Liver (tissue), 9 donors: Measurements from ENCODE around the gene PRPH2. TPM values are rescaled to one million over a fixed set of nuclear protein-coding genes. Genes with fewer than 3 reads are reported as not detected.

Experiments
- DNase-seq: peaks from one replicate; pipeline ENCODE4 v3.0.0-alpha.2; 2017; ENCODE audit warnings: low spot score
- H3K27ac ChIP-seq, 2 donors: one replicate each; pipeline ENCODE4 v1.7.0; 2013; ENCODE audit warnings: inconsistent platforms in 2 of 2, low read length in 2 of 2, control low read depth in 1 of 2, low read depth in 1 of 2, mild to moderate bottlenecking in 1 of 2
- H3K27me3 ChIP-seq, 4 donors: one replicate each; pipeline versions ENCODE4 v1.6.1 to v1.7.0; 2013; ENCODE audit warnings: low read length in 3 of 4, inconsistent platforms in 1 of 4, mild to moderate bottlenecking in 1 of 4, moderate library complexity in 1 of 4; ENCODE audit not compliant: control insufficient read depth in 4 of 4, insufficient read depth in 4 of 4
- H3K36me3 ChIP-seq, 4 donors: one replicate each; pipeline versions ENCODE4 v1.6.1 to v1.7.0; 2013; ENCODE audit warnings: low read length in 3 of 4, mild to moderate bottlenecking in 3 of 4, low read depth in 1 of 4, moderate library complexity in 1 of 4; ENCODE audit not compliant: control insufficient read depth in 4 of 4, insufficient read depth in 3 of 4
- H3K4me1 ChIP-seq, 4 donors: one replicate each; pipeline versions ENCODE4 v1.6.1 to v1.7.0; 2013; ENCODE audit warnings: low read length in 3 of 4, mild to moderate bottlenecking in 3 of 4, moderate library complexity in 1 of 4; ENCODE audit not compliant: control insufficient read depth in 4 of 4, insufficient read depth in 4 of 4
- H3K4me3 ChIP-seq, 3 donors: one replicate each; pipeline versions ENCODE4 v1.6.1 to v1.7.0; 2013; ENCODE audit warnings: low read length in 3 of 3, control low read depth in 1 of 3, low read depth in 1 of 3, mild to moderate bottlenecking in 1 of 3
- H3K9ac ChIP-seq, 2 donors: one replicate each; pipeline ENCODE4 v1.7.0; 2013; ENCODE audit warnings: low read length in 2 of 2, mild to moderate bottlenecking in 2 of 2, moderate library complexity in 2 of 2, control low read depth in 1 of 2, low read depth in 1 of 2
- H3K9me3 ChIP-seq, 4 donors: one replicate each; pipeline versions ENCODE4 v1.6.1 to v1.7.0; 2013; ENCODE audit warnings: low read length in 3 of 4; ENCODE audit not compliant: control insufficient read depth in 4 of 4
- ATF3 ChIP-seq: IDR thresholded peaks from 2 replicates; pipeline ENCODE4 v1.6.1; 2016; ENCODE audit warnings: antibody characterized with exemption
- CTCF ChIP-seq: fragments of 150-350 bp; IDR thresholded peaks from 2 replicates; pipeline ENCODE4 v1.5.1; 2017; ENCODE audit warnings: improper control_type of control experiment, low read depth, low read length; ENCODE audit not compliant: missing input control
- FOXA1 ChIP-seq: IDR thresholded peaks from 2 replicates; pipeline ENCODE4 v1.6.1; 2016; ENCODE audit warnings: antibody characterized with exemption
- FOXA2 ChIP-seq: IDR thresholded peaks from 2 replicates; pipeline ENCODE4 v1.6.1; 2016; ENCODE audit warnings: antibody characterized with exemption
- GABPA ChIP-seq, 2 donors: IDR thresholded peaks in 1 of 2; conservative IDR thresholded peaks in 1 of 2; 2 replicates each; pipeline ENCODE4 v1.6.1; 2016; ENCODE audit warnings: antibody characterized with exemption in 2 of 2, mild to moderate bottlenecking in 1 of 2, moderate library complexity in 1 of 2
- HNF4G ChIP-seq: IDR thresholded peaks from 2 replicates; pipeline ENCODE4 v1.6.1; 2016; ENCODE audit warnings: antibody characterized with exemption
- JUND ChIP-seq, 2 donors: IDR thresholded peaks; 2 replicates each; pipeline ENCODE4 v1.6.1; 2016; ENCODE audit warnings: antibody characterized with exemption in 2 of 2
- MAX ChIP-seq: IDR thresholded peaks from 2 replicates; pipeline ENCODE4 v1.6.1; 2016; ENCODE audit warnings: antibody characterized with exemption
- NR2F2 ChIP-seq: IDR thresholded peaks from 2 replicates; pipeline ENCODE4 v1.6.1; 2016; ENCODE audit warnings: antibody characterized with exemption
- RAD21 ChIP-seq, 2 donors: IDR thresholded peaks; 2 replicates each; pipeline ENCODE4 v1.6.1; 2016; ENCODE audit warnings: antibody characterized with exemption in 2 of 2, mild to moderate bottlenecking in 2 of 2
- REST ChIP-seq: IDR thresholded peaks from 2 replicates; pipeline ENCODE4 v1.6.1; 2016; ENCODE audit warnings: antibody characterized with exemption, mild to moderate bottlenecking
- RXRA ChIP-seq, 2 donors: IDR thresholded peaks; 2 replicates each; pipeline ENCODE4 v1.6.1; 2017 to 2018; ENCODE audit warnings: antibody characterized with exemption in 2 of 2, mild to moderate bottlenecking in 1 of 2
- SP1 ChIP-seq: IDR thresholded peaks from 2 replicates; pipeline ENCODE4 v1.6.1; 2018; ENCODE audit warnings: antibody characterized with exemption, mild to moderate bottlenecking
- TAF1 ChIP-seq: conservative IDR thresholded peaks from 2 replicates; pipeline ENCODE4 v1.6.1; 2016; ENCODE audit warnings: antibody characterized with exemption, mild to moderate bottlenecking
- YY1 ChIP-seq: IDR thresholded peaks from 2 replicates; pipeline ENCODE4 v1.6.1; 2016; ENCODE audit warnings: antibody characterized with exemption, mild to moderate bottlenecking
- ZBTB33 ChIP-seq: IDR thresholded peaks from 2 replicates; pipeline ENCODE4 v1.6.1; 2016; ENCODE audit warnings: antibody characterized with exemption
- WGBS: extraction: QIAGEN DNeasy Blood & Tissue Kit; methylation state at CpG from one replicate; pipeline ENCODE4 v1.1.7; 2013; 5-methylcytosine and 5-hydroxymethylcytosine counted together
- polyA plus RNA-seq, 2 donors: library from polyadenylated mRNA; stranded (reverse) in 1 of 2; unstranded in 1 of 2; fragments of 200-250 nt in 1 of 2; fragments of >200 nt in 1 of 2; fragmentation: Nextera tagmentation in 1 of 2; extraction: Ambion mirVana in 1 of 2; gene quantifications; one replicate each; pipeline versions ENCODE4 v1.2.1 to v1.2.3, GENCODE V29; 2013 to 2015
- total RNA-seq, 2 donors: library from RNA; depleted of rRNA; stranded (reverse); fragments of >200 nt; gene quantifications; one replicate each; pipeline ENCODE4 v1.2.3, GENCODE V29; 2014
- donor health status: healthy.
- donor health status: healthy.
- donor health status: healthy.
- donor health status: healthy.
- donor health status: healthy.

PRPH2 gene
- total and polyA plus RNA-seq, 4 donors, result 0.06 to 0.33 (median 0.13) TPM

GRCh38 chr6:42729731-42730130 is 7.3 kb upstream of the PRPH2 start:
- H3K27ac ChIP-seq, result no peak overlapping the region
- H3K9ac ChIP-seq, result no peak overlapping the region
- TF ChIP-seq REST (no peak), RXRA (IDR thresholded peaks at IDR 0.05) (no peak), GABPA (IDR thresholded peaks at IDR 0.05 in 1 of 2, conservative IDR thresholded peaks at IDR 0.05 in 1 of 2) (no peak), ZBTB33 (no peak), FOXA1 (no peak), HNF4G (no peak), JUND (IDR thresholded peaks at IDR 0.05) (no peak), MAX (no peak), NR2F2 (no peak), SP1 (no peak), TAF1 (no peak), RAD21 (IDR thresholded peaks at IDR 0.05) (no peak)
- no peaks in the 10 kb centered on the region for H3K27me3 ChIP-seq
- H3K4me1 ChIP-seq, result peaks cover 0 to 16% (median 11%) of the 10 kb centered on the region in 4 donors
- no peak overlapping the region for H3K4me3 ChIP-seq
- DNase-seq, result no peak
- H3K36me3 ChIP-seq, result no peaks in the 10 kb centered on the region
- WGBS, result 48% methylated on average over 3 of the region's 3 CpGs
- H3K9me3 ChIP-seq, result no peaks in the 10 kb centered on the region

- no peak for TF ChIP-seq ATF3
- TF ChIP-seq CTCF, result no peak
- no peak for TF ChIP-seq REST
- TF ChIP-seq TAF1, result no peak
- TF ChIP-seq NR2F2, result no peak
- no peak for TF ChIP-seq GABPA (IDR thresholded peaks at IDR 0.05 in 1 of 2, conservative IDR thresholded peaks at IDR 0.05 in 1 of 2)
- TF ChIP-seq HNF4G, result no peak
- TF ChIP-seq RXRA (IDR thresholded peaks at IDR 0.05), result no peak
- TF ChIP-seq SP1, result no peak
- no peak for TF ChIP-seq YY1
- no peak for TF ChIP-seq FOXA2
- 70% methylated on average over 22 of the region's 22 CpGs for WGBS
- Histone ChIP-seq H3K9ac (no peak overlapping the region), H3K27me3 (no peaks in the 10 kb centered on the region), H3K4me3 (peak overlapping the region in 1 of 3 donors; percentile 65), H3K4me1 (peaks cover 0 to 16% (median 11%) of the 10 kb centered on the region in 4 donors), H3K9me3 (no peaks in the 10 kb centered on the region), H3K27ac (peak overlapping the region in 1 of 2 donors; percentile 47), H3K36me3 (no peaks in the 10 kb centered on the region)
- DNase-seq, result no peak
Measured at GRCh38 chr6:42727627-42728026, 5.2 kb upstream of the PRPH2 start.
